HS-27A (cell line): Measurements from ENCODE around the gene IMPDH2.

Experiments used
- DNase-seq: peaks from one replicate; pipeline ENCODE4 v3.0.0-alpha.2; 2012; ENCODE audit warnings: low read depth, missing footprints

Gene IMPDH2

GRCh38 chr3:48980295-48980694, 48.9 kb downstream of the IMPDH2 start:
- DNase-seq, result no peak

GRCh38 chr3:48979451-48979850, 49.7 kb downstream of the IMPDH2 start:
- DNase-seq, result no peak
